Measurements from ENCODE around the gene LDLR. TPM values are rescaled to one million over a fixed set of nuclear protein-coding genes. Genes with fewer than 3 reads are reported as not detected.
A peak's percentile ranks its signal among the peaks of the same experiment; 100 is the strongest.

Gene LDLR
- total RNA-seq, 1 donor from 2014 or later: 242 TPM

- no peak for TF ChIP-seq CTCF (IDR thresholded peaks at IDR 0.05)
- Histone ChIP-seq H3K4me1 (peaks cover 54% of the 10 kb centered on the region), H3K27me3 (no peaks in the 10 kb centered on the region), H3K9me3 (no peaks in the 10 kb centered on the region), H3K36me3 (no peaks in the 10 kb centered on the region), H3K27ac (no peak overlapping the region), H3K4me3 (no peak overlapping the region)
- intact Hi-C loops (cut with DNase I): no loop called here
- ATAC-seq (no peak), DNase-seq (no peak)
Measured at GRCh38 chr19:11140896-11141295, 51.6 kb downstream of the LDLR start.

- no peak overlapping the region for H3K4me3 ChIP-seq
- H3K9me3 ChIP-seq: no peaks in the 10 kb centered on the region
- intact Hi-C loops (cut with DNase I): no loop called here
- ATAC-seq (no peak), DNase-seq (peak; percentile 70)
- peak; percentile 19 for TF ChIP-seq CTCF (IDR thresholded peaks at IDR 0.05)
- peak overlapping the region; percentile 98 for H3K27ac ChIP-seq
- peaks cover 54% of the 10 kb centered on the region for H3K4me1 ChIP-seq
- no peaks in the 10 kb centered on the region for H3K27me3 ChIP-seq
- no peaks in the 10 kb centered on the region for H3K36me3 ChIP-seq
Measured at GRCh38 chr19:11141937-11142527, 52.8 kb downstream of the LDLR start.

- H3K27me3 ChIP-seq: no peaks in the 10 kb centered on the region
- H3K4me1 ChIP-seq: peaks cover 54% of the 10 kb centered on the region
- H3K4me3 ChIP-seq: peak overlapping the region; percentile 31
- H3K27ac ChIP-seq: peak overlapping the region; percentile 98
- H3K36me3 ChIP-seq: no peaks in the 10 kb centered on the region
- intact Hi-C loops (cut with DNase I): no loop called here
- H3K9me3 ChIP-seq: no peaks in the 10 kb centered on the region
- DNase-seq (peak; percentile 95), ATAC-seq (peak; percentile 81)
- TF ChIP-seq CTCF (IDR thresholded peaks at IDR 0.05): no peak
Measured at GRCh38 chr19:11142528-11143171, 53.4 kb downstream of the LDLR start.

GRCh38 chr19:11145536-11145924 lies 56.3 kb downstream of the LDLR start:
- H3K4me1 ChIP-seq: peaks cover 31% of the 10 kb centered on the region
- peak overlapping the region; percentile 98 for H3K27ac ChIP-seq

GRCh38 chr19:11148001-11148400 lies 58.7 kb downstream of the LDLR start:
- ATAC-seq: no peak
- no peak overlapping the region for H3K27ac ChIP-seq
- H3K9me3 ChIP-seq: no peaks in the 10 kb centered on the region
- H3K4me3 ChIP-seq: no peak overlapping the region
- no peaks in the 10 kb centered on the region for H3K36me3 ChIP-seq
- TF ChIP-seq CTCF (IDR thresholded peaks at IDR 0.05): no peak
- intact Hi-C loops (cut with DNase I): no loop called here
- no peak for DNase-seq
- peaks cover 27% of the 10 kb centered on the region for H3K4me1 ChIP-seq
- no peaks in the 10 kb centered on the region for H3K27me3 ChIP-seq

More at GRCh38 chr19:11145536-11145924, 56.3 kb downstream of the LDLR start:
- DNase-seq (no peak), ATAC-seq (no peak)
- TF ChIP-seq CTCF (IDR thresholded peaks at IDR 0.05): no peak
- H3K36me3 ChIP-seq: no peaks in the 10 kb centered on the region
- intact Hi-C loops (cut with DNase I): no loop called here
- H3K27me3 ChIP-seq: no peaks in the 10 kb centered on the region
- no peak overlapping the region for H3K4me3 ChIP-seq
- H3K9me3 ChIP-seq: no peaks in the 10 kb centered on the region
